DOHH2 (cell line): ENCODE data around the gene LRRC10B.

ENCODE experiments used
- EZH2phosphoT487 ChIP-seq: fragments of 200-600 bp; sonication (generic); IDR thresholded peaks from 2 replicates; pipeline ENCODE4 v1.6.1; 2017; ENCODE audit warnings: borderline replicate concordance, mild to moderate bottlenecking, antibody characterized with exemption, low read length, moderate library complexity, mixed read lengths
- TF ChIP-seq, protein P1 (sequence below): fragments of 200-600 bp; sonication (generic); IDR thresholded peaks from one replicate; pipeline ENCODE4 v1.5.1; 2014; ENCODE audit warnings: antibody characterized with exemption, mild to moderate bottlenecking, low read depth, low read length; ENCODE audit not compliant: poor library complexity, severe bottlenecking

DNA sequence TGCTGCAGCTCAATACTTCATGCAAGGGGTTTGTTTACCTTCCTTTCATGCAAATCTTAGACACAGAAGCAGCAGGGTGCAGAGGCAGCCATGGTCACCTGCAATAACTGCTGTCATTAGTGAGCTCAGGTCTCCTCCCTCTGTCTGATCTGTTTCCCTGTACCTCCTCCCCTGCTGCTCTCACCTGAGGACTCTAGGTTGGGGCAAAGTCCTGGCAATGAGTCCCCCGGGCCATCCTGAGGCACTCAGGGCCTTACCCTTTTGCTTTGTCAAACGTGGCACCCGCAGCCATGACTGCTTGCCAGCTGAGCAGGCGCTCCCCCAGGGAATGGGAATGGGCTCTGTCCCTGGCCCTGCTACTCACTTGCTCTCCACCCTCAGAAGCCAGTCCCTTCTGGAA, 3.9 kb downstream of the LRRC10B start:
- TF ChIP-seq, protein P1, sequence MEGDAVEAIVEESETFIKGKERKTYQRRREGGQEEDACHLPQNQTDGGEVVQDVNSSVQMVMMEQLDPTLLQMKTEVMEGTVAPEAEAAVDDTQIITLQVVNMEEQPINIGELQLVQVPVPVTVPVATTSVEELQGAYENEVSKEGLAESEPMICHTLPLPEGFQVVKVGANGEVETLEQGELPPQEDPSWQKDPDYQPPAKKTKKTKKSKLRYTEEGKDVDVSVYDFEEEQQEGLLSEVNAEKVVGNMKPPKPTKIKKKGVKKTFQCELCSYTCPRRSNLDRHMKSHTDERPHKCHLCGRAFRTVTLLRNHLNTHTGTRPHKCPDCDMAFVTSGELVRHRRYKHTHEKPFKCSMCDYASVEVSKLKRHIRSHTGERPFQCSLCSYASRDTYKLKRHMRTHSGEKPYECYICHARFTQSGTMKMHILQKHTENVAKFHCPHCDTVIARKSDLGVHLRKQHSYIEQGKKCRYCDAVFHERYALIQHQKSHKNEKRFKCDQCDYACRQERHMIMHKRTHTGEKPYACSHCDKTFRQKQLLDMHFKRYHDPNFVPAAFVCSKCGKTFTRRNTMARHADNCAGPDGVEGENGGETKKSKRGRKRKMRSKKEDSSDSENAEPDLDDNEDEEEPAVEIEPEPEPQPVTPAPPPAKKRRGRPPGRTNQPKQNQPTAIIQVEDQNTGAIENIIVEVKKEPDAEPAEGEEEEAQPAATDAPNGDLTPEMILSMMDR = no peak
- TF ChIP-seq EZH2phosphoT487 = no peak
